HG03439 (cell line): ENCODE results near the gene CELSR1.

Experiments used
- ATAC-seq: cut with Tn5 transposase; IDR thresholded peaks from one replicate; pipeline ENCODE4 v1.9.1; 2021; ENCODE audit warnings: mild to moderate bottlenecking, moderate library complexity; ENCODE audit not compliant: unreplicated experiment

The CELSR1 gene

GRCh38 chr22:46386312-46386711, 151.1 kb downstream of the CELSR1 start:
- ATAC-seq = no peak

DNA sequence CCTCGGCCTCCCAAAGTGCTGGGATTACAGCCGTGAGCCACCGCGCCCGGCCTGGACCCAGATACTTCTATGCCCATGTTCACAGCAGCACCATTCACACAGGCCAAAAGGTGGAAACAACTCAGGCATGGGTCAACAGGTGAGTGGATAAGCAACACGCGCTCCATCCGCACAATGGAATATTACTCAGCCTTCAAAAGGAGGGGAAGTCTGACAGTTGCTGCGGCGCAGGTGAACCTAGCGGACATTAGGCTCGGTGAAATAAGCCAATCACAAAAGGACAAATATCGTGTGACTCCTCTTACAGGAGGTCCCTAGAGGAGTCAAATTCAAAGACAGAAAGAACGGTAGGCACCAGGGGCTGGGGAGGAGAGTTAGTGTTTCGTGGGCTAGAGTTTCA, 154.9 kb downstream of the CELSR1 start:
- ATAC-seq = no peak

GRCh38 chr22:46381731-46382130, 155.7 kb downstream of the CELSR1 start:
- ATAC-seq = no peak

DNA sequence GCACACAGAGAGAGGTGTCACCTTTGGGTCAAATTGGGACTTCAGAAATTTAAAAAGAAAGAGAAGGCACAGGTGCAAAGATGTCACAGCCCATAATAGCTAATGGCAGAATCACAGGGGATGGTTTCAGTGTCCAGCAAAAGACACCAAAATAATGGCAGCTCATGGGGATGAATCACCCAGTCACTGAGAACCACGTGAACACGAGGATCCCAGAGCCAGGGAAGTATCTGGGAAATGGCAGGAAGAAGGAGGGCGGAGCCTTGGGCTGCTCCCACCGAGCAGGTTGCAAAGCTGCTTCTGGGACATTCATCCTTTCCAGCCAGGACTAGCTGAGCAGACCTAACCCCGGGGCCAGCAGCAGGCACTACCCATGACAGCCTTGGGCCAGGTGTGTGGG, 156.3 kb downstream of the CELSR1 start:
- no peak for ATAC-seq

- no peak for ATAC-seq
Observed at GRCh38 chr22:46380581-46380980, 156.8 kb downstream of the CELSR1 start.

DNA sequence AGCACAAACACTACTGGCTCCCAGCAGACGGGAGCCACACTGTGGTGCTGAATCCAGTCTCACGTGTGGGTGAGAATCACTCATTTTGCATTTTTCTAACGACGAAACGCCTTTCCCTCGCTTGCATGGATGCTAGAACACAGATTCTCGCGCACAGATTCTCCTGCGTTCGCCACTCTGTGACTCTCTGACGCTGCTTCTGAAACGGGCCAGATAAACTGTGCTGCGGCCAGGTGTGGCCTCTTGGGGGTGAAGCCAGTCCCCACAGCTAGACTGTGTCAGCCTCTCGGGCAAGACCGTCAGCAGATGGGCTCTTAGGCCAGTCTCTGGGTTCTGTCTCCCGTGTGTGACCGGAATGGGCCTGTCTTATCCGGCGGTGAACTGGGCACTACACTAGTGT, 157.4 kb downstream of the CELSR1 start:
- no peak for ATAC-seq

DNA sequence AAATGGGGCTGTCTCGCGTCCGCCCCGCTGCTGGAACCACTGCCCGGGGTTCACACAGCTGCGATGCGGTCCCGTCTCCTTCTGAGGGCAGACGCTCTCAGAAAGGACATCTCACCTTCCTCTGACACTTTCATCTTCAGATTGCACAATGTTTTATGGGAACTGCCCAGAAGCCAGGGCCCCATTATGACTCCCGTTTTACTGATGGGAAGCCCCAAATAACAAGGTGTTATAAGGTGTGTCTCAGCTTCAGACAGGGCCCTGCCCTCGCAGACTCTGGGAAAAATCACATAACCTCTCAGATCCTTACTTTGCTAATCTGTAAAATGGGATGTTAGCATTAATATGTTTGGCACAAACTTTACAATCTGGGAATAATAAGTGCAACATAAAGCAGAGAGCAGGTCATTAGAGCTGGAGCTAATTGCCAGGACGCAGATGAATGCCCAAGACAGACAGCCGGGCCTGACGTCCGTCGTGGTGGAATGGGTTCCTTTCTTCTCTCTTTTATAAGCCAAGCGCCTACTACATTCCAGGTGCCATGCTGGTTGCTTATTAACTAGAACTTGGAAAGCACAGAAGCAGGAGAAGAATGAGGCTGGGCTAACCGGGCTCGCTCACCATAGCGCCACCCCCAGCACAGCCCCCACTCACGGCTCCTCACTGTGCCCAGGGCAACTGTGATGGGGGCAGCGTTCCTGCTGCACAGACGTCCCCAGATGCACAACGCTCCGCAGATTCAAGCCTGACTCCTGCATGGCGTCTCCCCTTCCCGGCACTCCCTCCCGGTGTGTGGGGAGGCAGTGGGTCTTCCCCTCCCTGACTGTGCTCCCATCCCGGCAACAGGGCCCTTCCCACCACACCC, 158.1 kb downstream of the CELSR1 start:
- ATAC-seq = no peak

GRCh38 chr22:46378426-46379065, 158.9 kb downstream of the CELSR1 start:
- ATAC-seq = no peak

GRCh38 chr22:46377525-46378425, 159.6 kb downstream of the CELSR1 start:
- no peak for ATAC-seq

GRCh38 chr22:46376908-46377524, 160.4 kb downstream of the CELSR1 start:
- ATAC-seq = no peak

GRCh38 chr22:46376111-46376510, 161.3 kb downstream of the CELSR1 start:
- no peak for ATAC-seq

GRCh38 chr22:46374663-46375474, 162.6 kb downstream of the CELSR1 start:
- no peak for ATAC-seq

DNA sequence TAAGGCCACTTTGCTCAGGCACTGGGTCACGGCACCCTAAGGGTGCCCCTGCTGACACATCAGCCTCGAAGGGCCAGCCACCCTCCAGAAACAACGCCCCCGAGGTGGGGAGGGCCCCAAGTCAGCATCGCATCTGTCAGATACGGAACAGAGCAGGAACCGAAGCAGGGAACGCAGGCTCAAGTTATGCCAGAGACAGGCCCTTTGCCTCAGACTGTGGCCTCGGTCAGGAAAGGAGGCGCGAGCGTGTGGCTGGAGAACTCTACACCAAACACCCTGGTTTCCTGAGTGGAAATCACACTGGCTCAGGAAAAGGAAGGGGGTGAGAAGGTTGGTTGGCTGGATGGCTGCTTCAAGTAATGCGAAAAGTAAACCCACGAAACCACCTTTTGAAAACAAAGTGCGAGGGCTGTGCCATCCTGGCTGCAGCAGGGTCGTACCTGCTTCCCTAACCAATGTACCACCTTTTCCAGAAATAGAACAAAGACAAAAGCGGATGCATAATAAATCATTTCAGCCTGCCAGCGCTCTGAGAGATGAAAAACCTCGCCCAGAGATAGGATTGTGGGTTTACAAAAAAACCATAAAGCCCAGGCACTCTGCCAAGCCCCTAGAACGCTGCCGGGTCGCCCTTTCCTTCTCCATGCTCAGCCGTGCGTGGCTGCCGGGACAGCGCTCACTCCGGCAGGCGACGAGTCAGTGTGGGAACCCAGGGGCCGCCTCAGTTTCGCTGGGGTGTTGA, 163.3 kb downstream of the CELSR1 start:
- no peak for ATAC-seq

DNA sequence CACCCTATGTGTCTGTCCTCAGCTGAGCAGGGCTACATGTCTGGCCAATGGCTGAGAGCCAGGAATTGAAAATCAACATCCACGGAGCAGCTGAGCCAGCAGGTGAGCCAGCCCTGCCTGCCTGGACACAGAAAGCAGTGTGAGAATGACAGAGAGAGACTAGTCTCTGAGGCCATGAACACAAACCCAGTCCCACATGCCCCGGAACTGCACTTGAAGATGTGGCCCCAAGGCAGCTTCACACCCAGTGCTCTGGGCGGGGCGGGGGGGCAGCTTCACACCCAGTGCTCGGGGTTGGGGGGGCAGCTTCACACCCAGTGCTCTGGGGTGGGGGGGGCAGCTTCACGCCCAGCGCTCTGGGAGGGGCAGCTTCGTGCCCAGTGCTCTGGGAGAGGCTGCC, 164.3 kb downstream of the CELSR1 start:
- no peak for ATAC-seq

DNA sequence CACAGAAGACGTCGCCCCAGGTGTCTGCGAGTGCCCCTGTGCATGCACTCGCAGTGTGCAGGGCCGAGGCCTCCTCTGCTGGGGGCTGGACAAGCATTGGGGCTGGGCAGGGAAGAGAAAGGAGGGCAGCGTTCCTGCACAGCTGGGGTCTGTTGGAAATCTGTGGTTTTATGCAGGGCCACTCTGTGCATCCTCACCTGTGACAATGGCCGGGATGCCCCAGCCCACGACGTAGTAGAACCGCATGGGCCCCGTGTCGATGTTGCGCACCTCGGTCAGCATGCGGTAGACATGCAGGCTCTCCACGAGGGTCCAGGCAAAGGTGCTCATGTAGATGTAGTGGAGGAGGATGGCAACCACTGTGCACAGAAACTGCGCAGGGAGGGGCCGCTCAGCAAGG, 164.7 kb downstream of the CELSR1 start:
- no peak for ATAC-seq

- no peak for ATAC-seq
Observed at GRCh38 chr22:46371623-46372226, 165.7 kb downstream of the CELSR1 start.

GRCh38 chr22:46370584-46371291, 166.7 kb downstream of the CELSR1 start:
- no peak for ATAC-seq
